Loucy (cell line): ENCODE data around the gene CTAGE6.
"Not testable (repeated sequence)": the region's sequence is repeated elsewhere in the genome, so short reads cannot be mapped to it uniquely, and the experiment has no call there.

ENCODE experiments used
- EZH2phosphoT487 ChIP-seq: fragments of 200-600 bp; IDR thresholded peaks from 2 replicates; pipeline ENCODE4 v1.6.1; 2018; ENCODE audit warnings: antibody characterized with exemption, mild to moderate bottlenecking, moderate library complexity, borderline replicate concordance
- TF ChIP-seq, protein P1 (sequence below): fragments of 200-600 bp; sonication (generic); conservative IDR thresholded peaks from 2 replicates; pipeline ENCODE4 v1.5.1; 2014; ENCODE audit warnings: mild to moderate bottlenecking, antibody characterized with exemption, low read length

DNA sequence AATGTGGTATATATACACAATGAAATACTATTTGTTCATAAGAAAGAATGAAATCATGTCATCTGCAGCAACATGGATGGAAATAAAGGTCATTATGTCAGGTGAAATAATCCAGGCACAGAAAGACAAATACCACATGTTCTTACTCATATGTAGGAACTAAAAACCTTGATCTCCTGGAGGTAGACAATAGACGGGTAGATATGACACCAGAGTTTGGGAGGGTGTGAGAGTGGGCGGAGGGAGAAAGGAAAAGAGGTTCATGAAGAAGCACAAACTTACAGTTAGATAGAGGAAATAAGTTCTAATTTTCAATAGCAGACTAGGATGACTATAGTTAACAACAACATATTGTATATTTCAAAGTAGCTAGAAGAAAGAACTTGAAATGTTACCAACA, 22.1 kb upstream of the CTAGE6 start:
- TF ChIP-seq, protein P1, sequence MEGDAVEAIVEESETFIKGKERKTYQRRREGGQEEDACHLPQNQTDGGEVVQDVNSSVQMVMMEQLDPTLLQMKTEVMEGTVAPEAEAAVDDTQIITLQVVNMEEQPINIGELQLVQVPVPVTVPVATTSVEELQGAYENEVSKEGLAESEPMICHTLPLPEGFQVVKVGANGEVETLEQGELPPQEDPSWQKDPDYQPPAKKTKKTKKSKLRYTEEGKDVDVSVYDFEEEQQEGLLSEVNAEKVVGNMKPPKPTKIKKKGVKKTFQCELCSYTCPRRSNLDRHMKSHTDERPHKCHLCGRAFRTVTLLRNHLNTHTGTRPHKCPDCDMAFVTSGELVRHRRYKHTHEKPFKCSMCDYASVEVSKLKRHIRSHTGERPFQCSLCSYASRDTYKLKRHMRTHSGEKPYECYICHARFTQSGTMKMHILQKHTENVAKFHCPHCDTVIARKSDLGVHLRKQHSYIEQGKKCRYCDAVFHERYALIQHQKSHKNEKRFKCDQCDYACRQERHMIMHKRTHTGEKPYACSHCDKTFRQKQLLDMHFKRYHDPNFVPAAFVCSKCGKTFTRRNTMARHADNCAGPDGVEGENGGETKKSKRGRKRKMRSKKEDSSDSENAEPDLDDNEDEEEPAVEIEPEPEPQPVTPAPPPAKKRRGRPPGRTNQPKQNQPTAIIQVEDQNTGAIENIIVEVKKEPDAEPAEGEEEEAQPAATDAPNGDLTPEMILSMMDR, result not testable (repeated sequence)
- not testable (repeated sequence) for TF ChIP-seq EZH2phosphoT487
